GM19025 (cell line): Measurements from ENCODE around the gene CCL11.

Experiments used
- ATAC-seq: cut with Tn5 transposase; IDR thresholded peaks from one replicate; pipeline ENCODE4 v1.9.1; 2021; ENCODE audit warnings: mild to moderate bottlenecking, low read depth, moderate library complexity; ENCODE audit not compliant: unreplicated experiment

Gene CCL11

GRCh38 chr17:34255841-34256240 lies 29.7 kb upstream of the CCL11 start:
- ATAC-seq: no peak

- ATAC-seq: no peak
Measured at GRCh38 chr17:34257299-34257985, 28.1 kb upstream of the CCL11 start.

- no peak for ATAC-seq
Measured at GRCh38 chr17:34257986-34258326, 27.6 kb upstream of the CCL11 start.

GRCh38 chr17:34259146-34259545 lies 26.4 kb upstream of the CCL11 start:
- ATAC-seq: no peak

GRCh38 chr17:34260861-34261260 lies 24.7 kb upstream of the CCL11 start:
- no peak for ATAC-seq

- no peak for ATAC-seq
Measured at GRCh38 chr17:34261568-34262337, 23.8 kb upstream of the CCL11 start.

- ATAC-seq: no peak
Measured at GRCh38 chr17:34265711-34266110, 19.8 kb upstream of the CCL11 start.

- ATAC-seq: no peak
Measured at GRCh38 chr17:34269969-34270368, 15.6 kb upstream of the CCL11 start, which contains the start of gene CCL7. CCL7 (plus strand) TSS chr17:34270221; CDS start chr17:34270291, 70 bp downstream.

- no peak for ATAC-seq
Measured at GRCh38 chr17:34275881-34276280, 9.7 kb upstream of the CCL11 start.

GRCh38 chr17:34276826-34277225 lies 8.7 kb upstream of the CCL11 start:
- no peak for ATAC-seq

- ATAC-seq: no peak
Measured at GRCh38 chr17:34283571-34283970, 2.0 kb upstream of the CCL11 start.

GRCh38 chr17:34287875-34288274 lies 2.3 kb downstream of the CCL11 start:
- ATAC-seq: no peak

- no peak for ATAC-seq
Measured at GRCh38 chr17:34290586-34290985, 5.0 kb downstream of the CCL11 start.

GRCh38 chr17:34291721-34292348 lies 6.3 kb downstream of the CCL11 start:
- no peak for ATAC-seq

- ATAC-seq: no peak
Measured at GRCh38 chr17:34299027-34299426, 13.5 kb downstream of the CCL11 start.

- ATAC-seq: no peak
Measured at GRCh38 chr17:34299956-34300577, 14.5 kb downstream of the CCL11 start.

GRCh38 chr17:34300652-34301370 lies 15.3 kb downstream of the CCL11 start:
- no peak for ATAC-seq

GRCh38 chr17:34301986-34302385 lies 16.4 kb downstream of the CCL11 start:
- no peak for ATAC-seq

GRCh38 chr17:34302636-34303035 lies 17.1 kb downstream of the CCL11 start:
- no peak for ATAC-seq

- no peak for ATAC-seq
Measured at GRCh38 chr17:34303606-34304005, 18.1 kb downstream of the CCL11 start.

- ATAC-seq: no peak
Measured at GRCh38 chr17:34305061-34305460, 19.5 kb downstream of the CCL11 start.
